HUDEP-2 (cell line): ENCODE results near the gene ANK2.

ENCODE experiments used
- DNase-seq, 76 experiments: peaks; one replicate each; lab custom pipeline; 2025; ENCODE audit not compliant: unreplicated experiment in 76 of 76; lab: John Stamatoyannopoulos, UW

ANK2 gene

DNA sequence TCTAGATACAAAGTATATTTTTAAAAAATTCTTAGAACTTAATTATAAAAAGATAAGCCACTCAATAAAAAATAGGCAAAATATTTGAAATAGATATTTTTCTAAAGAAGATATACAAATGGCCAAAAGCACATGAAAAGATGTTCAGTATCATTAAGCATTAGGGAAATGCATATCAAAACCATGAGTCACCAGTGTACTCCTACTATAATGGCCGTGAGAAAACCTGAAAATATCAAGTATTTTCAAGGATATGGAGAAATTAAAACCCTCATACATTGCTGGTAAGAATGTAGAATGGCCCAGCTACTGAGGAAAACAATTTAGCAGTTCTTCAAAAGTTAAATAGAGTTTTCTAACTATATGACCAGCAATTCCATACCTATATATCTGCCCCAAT, 374.2 kb downstream of the ANK2 start:
- DNase-seq, result no peak

DNA sequence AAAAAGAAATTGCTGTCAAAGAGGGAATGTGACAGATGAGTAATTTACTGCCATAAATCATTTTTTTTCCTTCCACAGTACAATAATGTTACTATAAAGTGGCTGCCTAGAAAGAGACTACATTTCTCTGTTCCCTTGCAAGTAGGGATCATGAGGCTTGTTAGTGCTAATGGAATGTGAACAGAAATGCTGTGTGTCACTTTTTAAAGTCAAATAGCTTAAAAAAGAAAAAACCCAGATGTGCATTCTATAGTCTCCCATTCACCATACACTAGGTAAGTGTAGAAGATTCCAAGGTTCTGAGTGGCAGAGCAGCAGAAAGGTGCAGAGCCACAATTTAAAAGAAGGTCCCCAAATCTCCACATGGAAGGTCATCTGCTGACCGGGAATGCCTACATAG, 383.7 kb downstream of the ANK2 start:
- no peak for DNase-seq
